Left ventricle myocardium inferior (tissue), 1 donor: ENCODE measurements around the gene MARVELD3. TPM values are rescaled to one million over a fixed set of nuclear protein-coding genes. Genes with fewer than 3 reads are reported as not detected.

Source experiments
- DNase-seq: peaks from one replicate; pipeline ENCODE4 v3.0.0-alpha.2; 2020
- H3K27ac ChIP-seq: fragments of 200-600 bp; replicated peaks from 2 replicates; pipeline ENCODE4 v1.8.0; 2021
- H3K27me3 ChIP-seq: fragments of 200-600 bp; 2 replicates; pipeline ENCODE4 v1.8.0; 2021; ENCODE audit warnings: low read depth
- H3K36me3 ChIP-seq: fragments of 200-600 bp; 2 replicates; pipeline ENCODE4 v1.8.0; 2021
- H3K4me1 ChIP-seq: fragments of 200-600 bp; 2 replicates; pipeline ENCODE4 v1.8.0; 2021
- H3K4me3 ChIP-seq: fragments of 200-600 bp; 2 replicates; pipeline ENCODE4 v1.8.0; 2021; ENCODE audit warnings: mild to moderate bottlenecking, moderate library complexity
- H3K9me3 ChIP-seq: fragments of 200-600 bp; replicated peaks from 2 replicates; pipeline ENCODE4 v1.8.0; 2021
- intact Hi-C: fragments of 100-400 bp; cut with micrococcal nuclease; formaldehyde crosslinking; loops from one replicate; pipeline ENCODE4 v1.11.0; 2022
- total RNA-seq: library from RNA; stranded (reverse); fragmentation: NEBNext Ultra II Directional; extraction: Animal tissue kit (Norgen Biotek cat#: 25700); gene quantifications from one replicate; pipeline ENCODE4 v1.2.1, GENCODE V29; 2021
- TF ChIP-seq, protein P1 (sequence below): fragments of 200-600 bp; IDR thresholded peaks from 2 replicates; pipeline ENCODE4 v1.8.0; 2021; ENCODE audit warnings: antibody characterized with exemption, mild to moderate bottlenecking, borderline replicate concordance
- donor health status: DM: no; HTN: yes; CAD: no; lungs with severe emphysema.

MARVELD3 gene
- total RNA-seq, 1 donor from 2014 or later: not detected

DNA sequence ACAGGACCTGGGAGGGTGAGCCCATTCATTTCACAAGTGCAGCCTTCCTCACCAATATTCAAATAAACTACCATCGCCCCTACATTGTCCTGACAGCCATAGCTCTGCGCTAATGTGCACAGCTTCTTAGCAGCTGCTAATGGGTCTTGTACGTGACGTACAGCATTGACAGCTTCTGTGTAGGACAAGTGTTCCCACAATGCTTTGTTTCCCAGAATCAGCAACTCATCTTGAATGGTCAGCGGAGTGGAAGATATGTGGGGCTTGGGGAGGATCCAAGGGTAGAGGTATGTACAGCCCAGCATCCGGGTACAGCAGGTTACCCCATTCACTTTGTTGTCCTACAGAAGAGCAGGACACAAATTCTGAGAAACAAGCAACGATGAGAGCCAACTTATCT lies 23.7 kb downstream of the MARVELD3 start:
- H3K4me3 ChIP-seq: no peak overlapping the region
- intact Hi-C loops: no loop called here
- H3K27ac ChIP-seq: no peak overlapping the region
- DNase-seq: no peak
- no peaks in the 10 kb centered on the region for H3K9me3 ChIP-seq
- no peaks in the 10 kb centered on the region for H3K27me3 ChIP-seq
- TF ChIP-seq, protein P1, sequence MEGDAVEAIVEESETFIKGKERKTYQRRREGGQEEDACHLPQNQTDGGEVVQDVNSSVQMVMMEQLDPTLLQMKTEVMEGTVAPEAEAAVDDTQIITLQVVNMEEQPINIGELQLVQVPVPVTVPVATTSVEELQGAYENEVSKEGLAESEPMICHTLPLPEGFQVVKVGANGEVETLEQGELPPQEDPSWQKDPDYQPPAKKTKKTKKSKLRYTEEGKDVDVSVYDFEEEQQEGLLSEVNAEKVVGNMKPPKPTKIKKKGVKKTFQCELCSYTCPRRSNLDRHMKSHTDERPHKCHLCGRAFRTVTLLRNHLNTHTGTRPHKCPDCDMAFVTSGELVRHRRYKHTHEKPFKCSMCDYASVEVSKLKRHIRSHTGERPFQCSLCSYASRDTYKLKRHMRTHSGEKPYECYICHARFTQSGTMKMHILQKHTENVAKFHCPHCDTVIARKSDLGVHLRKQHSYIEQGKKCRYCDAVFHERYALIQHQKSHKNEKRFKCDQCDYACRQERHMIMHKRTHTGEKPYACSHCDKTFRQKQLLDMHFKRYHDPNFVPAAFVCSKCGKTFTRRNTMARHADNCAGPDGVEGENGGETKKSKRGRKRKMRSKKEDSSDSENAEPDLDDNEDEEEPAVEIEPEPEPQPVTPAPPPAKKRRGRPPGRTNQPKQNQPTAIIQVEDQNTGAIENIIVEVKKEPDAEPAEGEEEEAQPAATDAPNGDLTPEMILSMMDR: no peak
- H3K4me1 ChIP-seq: no peaks in the 10 kb centered on the region
- peaks cover 64% of the 10 kb centered on the region for H3K36me3 ChIP-seq

DNA sequence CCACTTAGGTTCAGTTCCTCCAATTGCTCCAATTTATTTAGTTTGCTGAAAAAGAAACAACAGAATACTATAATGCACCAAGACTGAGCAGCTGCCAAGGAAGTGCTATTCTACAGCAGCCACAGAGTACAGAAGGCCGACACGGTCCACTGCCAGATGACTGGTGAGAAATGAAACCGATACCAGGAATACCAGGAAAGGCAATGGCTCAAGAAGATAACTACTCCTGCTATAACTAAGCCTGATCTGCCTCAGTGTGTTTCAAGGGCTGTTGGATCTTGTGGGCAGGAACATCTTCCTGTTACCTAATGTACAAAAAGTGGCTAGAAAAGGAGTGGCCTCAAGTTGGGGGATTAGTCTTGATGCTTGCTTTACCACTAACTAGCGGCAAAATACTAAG lies 32.8 kb downstream of the MARVELD3 start:
- DNase-seq: no peak
- TF ChIP-seq, protein P1: no peak
- no peaks in the 10 kb centered on the region for H3K27me3 ChIP-seq
- H3K9me3 ChIP-seq: no peaks in the 10 kb centered on the region
- intact Hi-C loops: no loop called here
- no peak overlapping the region for H3K27ac ChIP-seq
- no peaks in the 10 kb centered on the region for H3K4me1 ChIP-seq
- no peak overlapping the region for H3K4me3 ChIP-seq
- H3K36me3 ChIP-seq: peaks cover 63% of the 10 kb centered on the region

DNA sequence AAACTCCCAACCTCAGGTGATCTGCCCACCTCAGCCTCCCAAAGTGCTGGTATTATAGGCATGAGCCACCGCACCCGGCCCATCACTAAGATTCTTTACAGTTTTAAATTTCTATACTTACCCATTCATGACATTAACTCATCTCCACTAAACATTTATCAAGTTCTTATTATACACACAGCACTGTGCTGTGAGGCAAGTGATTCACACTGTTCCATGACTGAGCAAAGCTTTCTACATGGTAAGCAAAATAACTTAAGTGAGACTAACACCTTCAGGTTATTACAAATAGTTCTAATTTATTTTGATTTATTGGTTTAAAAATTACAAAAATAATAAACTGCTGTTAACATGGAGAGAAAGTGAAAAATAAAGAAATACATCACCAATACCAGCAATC lies 33.5 kb downstream of the MARVELD3 start:
- peaks cover 66% of the 10 kb centered on the region for H3K36me3 ChIP-seq
- no peak overlapping the region for H3K27ac ChIP-seq
- H3K27me3 ChIP-seq: no peaks in the 10 kb centered on the region
- no peak for DNase-seq
- no peaks in the 10 kb centered on the region for H3K4me1 ChIP-seq
- intact Hi-C loops: no loop called here
- H3K4me3 ChIP-seq: no peak overlapping the region
- H3K9me3 ChIP-seq: no peaks in the 10 kb centered on the region
- TF ChIP-seq, protein P1: no peak

DNA sequence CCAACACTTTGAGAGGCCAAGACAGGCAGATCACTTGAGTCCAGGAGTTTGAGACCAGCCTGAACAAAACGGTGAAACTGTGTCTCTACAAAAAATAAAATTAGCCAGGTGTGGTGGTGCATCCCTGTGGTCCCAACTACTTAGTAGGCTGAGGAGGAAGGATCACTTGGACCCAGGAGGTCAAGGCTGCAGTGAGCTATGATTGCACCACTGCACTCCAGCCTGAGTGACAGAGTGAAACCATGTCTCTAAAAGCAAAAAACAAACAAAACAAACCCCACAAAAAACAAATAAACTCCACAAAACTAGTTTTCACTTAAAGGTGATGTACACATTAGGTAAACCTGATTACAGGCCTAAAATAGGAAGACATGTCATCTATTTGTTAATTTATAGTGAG lies 40.3 kb downstream of the MARVELD3 start:
- H3K27ac ChIP-seq: no peak overlapping the region
- H3K36me3 ChIP-seq: peaks cover 78% of the 10 kb centered on the region
- H3K4me1 ChIP-seq: no peaks in the 10 kb centered on the region
- TF ChIP-seq, protein P1: no peak
- intact Hi-C loops: no loop called here
- H3K4me3 ChIP-seq: no peak overlapping the region
- no peaks in the 10 kb centered on the region for H3K27me3 ChIP-seq
- no peaks in the 10 kb centered on the region for H3K9me3 ChIP-seq
- no peak for DNase-seq

DNA sequence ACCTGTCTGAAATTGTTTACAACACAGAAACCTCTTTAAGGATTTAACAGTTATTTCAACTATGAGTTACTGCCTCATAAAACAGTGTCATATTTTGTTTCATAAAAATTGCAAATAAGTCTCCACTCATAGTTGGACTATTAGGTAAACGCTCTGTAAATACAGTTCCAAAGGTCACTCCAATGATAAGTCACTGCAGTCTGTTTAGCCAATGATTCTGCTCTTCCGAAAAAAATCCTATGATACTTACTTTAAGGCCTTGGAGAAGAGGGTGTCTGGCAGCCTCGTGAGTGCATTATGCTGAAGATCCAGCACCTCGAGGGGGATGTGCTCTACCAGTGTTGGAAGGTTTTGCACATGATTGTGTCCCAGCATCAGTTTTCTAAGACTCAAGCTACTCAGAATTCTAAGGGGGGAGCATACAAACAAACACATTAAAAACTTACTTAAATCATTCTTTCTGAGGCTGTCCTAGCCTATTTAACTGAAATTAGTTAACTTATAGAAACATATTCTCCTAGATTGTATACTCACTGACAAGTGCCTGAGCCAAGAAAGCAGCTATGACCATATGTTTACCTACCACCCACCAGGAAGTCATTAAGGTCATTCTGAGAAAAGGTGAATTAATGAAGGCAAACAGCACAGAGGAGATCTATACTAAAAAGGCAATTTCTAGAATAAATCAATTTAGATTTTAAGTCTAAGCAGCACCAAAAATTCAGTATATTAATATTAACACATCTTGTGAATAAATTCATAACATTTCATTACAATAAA lies 41.1 kb downstream of the MARVELD3 start:
- intact Hi-C loops: no loop called here
- peaks cover 81% of the 10 kb centered on the region for H3K36me3 ChIP-seq
- DNase-seq: no peak
- H3K4me1 ChIP-seq: no peaks in the 10 kb centered on the region
- H3K4me3 ChIP-seq: no peak overlapping the region
- H3K27ac ChIP-seq: no peak overlapping the region
- no peaks in the 10 kb centered on the region for H3K27me3 ChIP-seq
- TF ChIP-seq, protein P1: no peak
- H3K9me3 ChIP-seq: no peaks in the 10 kb centered on the region
